Stimulated activated effector memory CD8-positive, alpha-beta T cell treated with anti-CD3 and anti-CD28 coated beads, Interleukin-12 subunit alpha, Interleukin-12 subunit beta, amount 100 ng/mL, for 72 hours (primary cell): ENCODE results near the gene USP28.
A peak's percentile ranks its signal among the peaks of the same experiment; 100 is the strongest.
"Not testable (repeated sequence)": the region's sequence is repeated elsewhere in the genome, so short reads cannot be mapped to it uniquely, and the experiment has no call there.

Source experiments
- ATAC-seq: fragments of 150-1000 bp; cut with Tn5 transposase; 2 replicates; pipeline ENCODE4 v1.10.0; 2021
- DNase-seq, 2 donors: peaks; one replicate each; pipeline ENCODE4 v3.0.0; 2021 to 2022; ENCODE audit warnings: low spot score in 2 of 2
- H3K27ac Mint-ChIP-seq: one replicate; pipeline ENCODE4 v1.8.0; 2022; ENCODE audit warnings: mild to moderate bottlenecking, mixed read lengths
- H3K36me3 Mint-ChIP-seq: one replicate; pipeline ENCODE4 v1.8.0; 2022; ENCODE audit warnings: mild to moderate bottlenecking, mixed read lengths
- H3K4me1 Mint-ChIP-seq: one replicate; pipeline ENCODE4 v1.8.0; 2022; ENCODE audit warnings: mixed read lengths
- H3K4me3 Mint-ChIP-seq: one replicate; pipeline ENCODE4 v1.8.0; 2022; ENCODE audit warnings: mild to moderate bottlenecking, mixed read lengths
- H3K9me3 Mint-ChIP-seq: one replicate; pipeline ENCODE4 v1.8.0; 2022; ENCODE audit warnings: mixed read lengths

Gene USP28

GRCh38 chr11:113888848-113889247, 13.5 kb upstream of the USP28 start:
- Mint-ChIP-seq H3K4me1 (no peaks in the 10 kb centered on the region), H3K27ac (no peak overlapping the region), H3K4me3 (no peak overlapping the region), H3K36me3 (no peaks in the 10 kb centered on the region), H3K9me3 (no peaks in the 10 kb centered on the region)
- DNase-seq (no peak), ATAC-seq (no peak)

DNA sequence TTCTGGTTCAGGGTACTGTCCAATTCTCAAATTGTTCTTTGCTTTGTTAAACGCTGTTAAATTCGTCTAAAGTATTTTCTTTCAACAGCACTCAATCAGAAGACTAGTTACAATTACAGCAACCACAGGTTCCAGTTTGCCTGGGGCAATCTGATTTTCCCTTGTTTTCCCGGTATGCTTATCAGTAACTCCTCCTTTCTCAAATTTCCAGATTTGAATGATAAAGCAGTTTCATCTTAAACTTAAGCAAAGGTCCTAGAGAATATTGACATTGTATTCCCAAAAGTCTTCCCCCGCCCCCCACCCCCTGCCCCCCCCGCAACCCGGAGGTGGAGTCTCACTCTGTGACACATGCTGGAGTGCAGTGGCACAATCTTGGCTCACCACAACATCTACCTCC, 10.5 kb upstream of the USP28 start:
- no peaks in the 10 kb centered on the region for H3K36me3 Mint-ChIP-seq
- H3K4me1 Mint-ChIP-seq: no peaks in the 10 kb centered on the region
- H3K4me3 Mint-ChIP-seq: no peak overlapping the region
- H3K27ac Mint-ChIP-seq: no peak overlapping the region
- ATAC-seq (no peak), DNase-seq (no peak)
- H3K9me3 Mint-ChIP-seq: no peaks in the 10 kb centered on the region

DNA sequence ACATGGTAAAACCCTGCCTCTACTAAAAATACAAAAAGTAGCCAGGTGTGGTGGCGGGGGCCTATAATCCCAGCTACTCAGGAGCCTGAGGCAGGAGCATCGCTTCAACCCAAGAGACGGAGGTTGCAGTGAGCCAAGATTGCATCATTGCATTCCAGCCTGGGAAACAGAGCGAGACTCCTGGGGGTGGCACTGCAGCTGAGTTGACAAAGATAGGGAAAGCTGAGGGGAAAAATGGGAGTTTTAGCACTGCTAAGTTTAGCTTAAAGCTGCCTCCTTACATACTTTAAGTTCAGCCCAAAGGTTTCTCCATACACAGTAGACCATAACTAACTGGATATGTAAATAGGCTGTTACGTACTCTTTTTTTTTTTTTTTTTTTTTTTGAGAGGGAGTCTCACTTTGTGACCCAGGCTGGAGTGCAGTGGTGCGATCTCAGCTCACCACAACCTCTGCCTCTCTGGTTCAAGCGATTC, 9.0 kb upstream of the USP28 start:
- no peaks in the 10 kb centered on the region for H3K4me1 Mint-ChIP-seq
- H3K9me3 Mint-ChIP-seq: no peaks in the 10 kb centered on the region
- no peak overlapping the region for H3K27ac Mint-ChIP-seq
- DNase-seq: no peak
- H3K36me3 Mint-ChIP-seq: no peaks in the 10 kb centered on the region
- no peak for ATAC-seq
- H3K4me3 Mint-ChIP-seq: no peak overlapping the region

DNA sequence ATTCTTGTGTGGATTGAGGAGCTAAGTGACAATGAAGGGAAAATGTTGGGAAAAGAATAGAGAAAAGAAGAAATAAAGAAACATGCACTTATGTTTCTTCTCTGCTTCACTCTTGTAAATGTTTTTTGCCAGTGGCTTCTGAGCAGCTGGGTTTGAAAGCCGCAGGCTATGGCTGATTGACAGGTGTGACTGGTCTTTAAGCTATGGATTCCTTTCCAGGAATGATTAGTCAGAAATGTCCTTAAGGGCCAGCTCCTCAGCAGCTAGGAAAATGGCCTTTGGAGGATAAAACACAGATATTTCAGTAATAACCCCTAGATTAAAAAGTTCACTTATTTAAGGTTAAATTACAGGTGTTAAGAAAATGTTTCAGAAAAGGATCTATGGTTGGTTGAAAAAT, 6.5 kb upstream of the USP28 start:
- Mint-ChIP-seq H3K36me3 (no peaks in the 10 kb centered on the region), H3K9me3 (no peaks in the 10 kb centered on the region), H3K4me1 (peaks cover 10% of the 10 kb centered on the region), H3K27ac (no peak overlapping the region), H3K4me3 (no peak overlapping the region)
- DNase-seq (no peak), ATAC-seq (no peak)

DNA sequence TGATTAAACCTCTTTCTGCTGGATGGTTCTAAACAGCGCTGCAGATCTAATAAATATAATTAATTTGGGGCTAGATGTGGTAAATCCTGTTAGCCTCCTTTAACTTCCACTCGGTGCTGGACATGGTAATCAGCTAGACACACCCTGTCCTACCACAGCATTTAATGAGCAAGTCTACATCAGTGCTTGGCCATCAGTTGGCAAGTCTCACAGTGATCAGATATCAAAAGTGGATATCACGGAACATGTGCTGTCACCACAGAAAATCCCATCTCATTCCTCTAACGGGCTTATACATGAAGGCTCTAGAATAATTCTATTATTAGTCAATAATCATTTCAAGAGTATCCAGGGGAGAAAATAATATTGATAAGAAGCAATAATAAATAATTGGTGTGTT, 5.6 kb upstream of the USP28 start:
- Mint-ChIP-seq H3K4me1 (peaks cover 15% of the 10 kb centered on the region), H3K27ac (no peak overlapping the region), H3K36me3 (peaks cover 3% of the 10 kb centered on the region), H3K9me3 (no peaks in the 10 kb centered on the region), H3K4me3 (no peak overlapping the region)
- DNase-seq: no peak
- ATAC-seq: no peak

DNA sequence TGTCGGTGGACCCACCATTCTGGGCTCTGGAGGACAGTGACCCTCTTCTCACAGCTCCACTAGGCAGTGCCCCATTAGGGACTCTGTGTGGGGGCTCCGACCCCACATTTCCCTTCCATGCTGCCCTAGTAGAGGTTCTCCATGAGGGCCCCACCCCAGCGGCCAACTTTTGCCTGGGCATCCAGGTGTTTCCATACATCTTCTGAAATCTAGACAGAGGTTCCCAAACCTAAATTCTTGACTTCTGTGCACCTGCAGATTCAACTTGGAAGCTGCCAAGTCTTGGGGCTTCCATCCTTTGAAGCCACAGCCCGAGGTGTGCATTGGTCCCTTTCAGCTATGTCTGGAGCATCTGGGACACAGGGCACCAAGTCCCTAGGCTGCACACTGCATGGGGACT, 4.1 kb upstream of the USP28 start:
- not testable (repeated sequence) for H3K27ac Mint-ChIP-seq, ATAC-seq, DNase-seq, H3K4me3 Mint-ChIP-seq, H3K9me3 Mint-ChIP-seq
- peaks cover 21% of the 10 kb centered on the region for H3K4me1 Mint-ChIP-seq
- peaks cover 16% of the 10 kb centered on the region for H3K36me3 Mint-ChIP-seq

- peak overlapping the region; percentile 94 for H3K27ac Mint-ChIP-seq
- ATAC-seq (no peak), DNase-seq (no peak)
- no peak overlapping the region for H3K4me3 Mint-ChIP-seq
- H3K4me1 Mint-ChIP-seq: peaks cover 34% of the 10 kb centered on the region
- H3K36me3 Mint-ChIP-seq: peaks cover 34% of the 10 kb centered on the region
- no peaks in the 10 kb centered on the region for H3K9me3 Mint-ChIP-seq
These were observed 2.3 kb upstream of the USP28 start for GRCh38 chr11:113877670-113878055.

DNA sequence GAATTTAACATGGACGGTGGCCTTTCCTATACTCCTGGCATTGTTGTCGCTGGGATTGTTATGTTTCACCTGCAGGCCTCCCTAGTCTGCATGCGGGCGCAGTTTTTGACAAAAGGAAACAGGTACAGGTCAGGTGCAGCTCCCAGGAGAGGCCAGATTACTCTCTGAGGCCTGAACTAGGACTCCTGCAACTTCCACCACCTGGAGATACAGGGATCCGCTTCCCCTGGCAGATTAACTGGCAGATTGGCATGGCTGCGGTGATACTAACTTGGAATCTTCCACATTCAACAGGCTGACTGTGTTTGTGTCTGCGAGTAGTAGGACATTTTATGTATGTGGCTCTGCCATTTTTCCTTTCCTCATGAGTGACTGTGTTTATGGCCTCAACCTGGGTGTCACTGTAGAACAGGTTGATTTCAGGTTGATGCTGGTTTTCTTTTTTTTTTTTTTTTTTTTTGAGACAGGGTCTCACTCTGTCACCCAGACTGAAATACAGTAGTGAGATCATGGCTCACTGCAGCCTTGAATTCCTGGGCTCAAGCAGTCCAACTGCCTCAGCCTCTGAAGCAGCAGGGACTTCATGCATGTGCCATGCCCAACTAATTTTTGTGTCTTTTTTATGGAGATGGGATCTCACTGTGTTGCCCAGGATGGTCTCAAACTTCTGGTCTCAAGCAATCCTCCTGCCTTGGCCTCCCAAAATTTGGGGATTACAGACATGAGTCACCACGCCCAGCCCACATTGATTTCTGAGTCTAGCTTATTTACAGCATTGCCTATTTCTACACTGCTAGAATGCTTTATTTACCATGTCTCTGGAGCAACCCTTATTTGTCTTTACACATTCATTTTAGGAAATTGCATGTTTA, 1.7 kb upstream of the USP28 start:
- ATAC-seq: no peak
- Mint-ChIP-seq H3K27ac (peak overlapping the region; percentile 94), H3K4me3 (peak overlapping the region; percentile 86), H3K4me1 (peaks cover 41% of the 10 kb centered on the region), H3K9me3 (no peaks in the 10 kb centered on the region), H3K36me3 (peaks cover 40% of the 10 kb centered on the region)
- DNase-seq: no peak

- Mint-ChIP-seq H3K36me3 (peaks cover 42% of the 10 kb centered on the region), H3K4me1 (peaks cover 48% of the 10 kb centered on the region), H3K27ac (peak overlapping the region; percentile 94), H3K9me3 (no peaks in the 10 kb centered on the region), H3K4me3 (peak overlapping the region; percentile 86)
- DNase-seq (no peak), ATAC-seq (no peak)
These were observed 864 bp upstream of the USP28 start for GRCh38 chr11:113876074-113876797.

- H3K4me3 Mint-ChIP-seq: peak overlapping the region; percentile 86
- no peaks in the 10 kb centered on the region for H3K9me3 Mint-ChIP-seq
- peaks cover 52% of the 10 kb centered on the region for H3K36me3 Mint-ChIP-seq
- DNase-seq: no peak
- peaks cover 61% of the 10 kb centered on the region for H3K4me1 Mint-ChIP-seq
- peak; percentile 63 for ATAC-seq
- H3K27ac Mint-ChIP-seq: peak overlapping the region; percentile 73
These were observed 665 bp downstream of the USP28 start for GRCh38 chr11:113874581-113875233.

- no peaks in the 10 kb centered on the region for H3K9me3 Mint-ChIP-seq
- H3K27ac Mint-ChIP-seq: peak overlapping the region; percentile 73
- peak overlapping the region; percentile 86 for H3K4me3 Mint-ChIP-seq
These were observed 1.3 kb downstream of the USP28 start for GRCh38 chr11:113874096-113874495.

DNA sequence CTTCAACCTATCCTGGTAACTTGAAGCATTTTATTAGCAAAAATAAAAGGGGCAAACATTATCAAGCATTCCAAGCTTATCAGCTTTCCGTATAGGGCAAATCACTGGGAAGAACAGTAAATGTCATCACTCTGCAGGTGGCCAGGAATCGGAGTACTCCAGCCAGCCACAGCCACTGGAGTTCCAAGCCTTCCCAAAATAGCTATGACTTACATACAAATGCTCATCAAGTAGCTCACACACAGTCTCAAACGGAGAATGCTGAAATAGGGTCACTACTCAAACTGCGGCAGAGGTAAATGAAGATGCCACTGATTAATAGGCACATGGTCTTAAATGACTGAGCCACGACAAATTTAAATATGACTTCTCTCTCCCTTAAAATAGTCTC, 2.1 kb downstream of the USP28 start:
- Mint-ChIP-seq H3K4me3 (peak overlapping the region; percentile 86), H3K27ac (peak overlapping the region; percentile 75), H3K36me3 (peaks cover 59% of the 10 kb centered on the region), H3K9me3 (no peaks in the 10 kb centered on the region), H3K4me1 (peaks cover 72% of the 10 kb centered on the region)
- DNase-seq: no peak
- ATAC-seq: no peak

More at GRCh38 chr11:113874096-113874495, 1.3 kb downstream of the USP28 start:
- Mint-ChIP-seq H3K4me1 (peaks cover 65% of the 10 kb centered on the region), H3K36me3 (peaks cover 53% of the 10 kb centered on the region)
- DNase-seq: no peak
- ATAC-seq: no peak

GRCh38 chr11:113871336-113871735, 4.0 kb downstream of the USP28 start:
- DNase-seq: no peak
- no peaks in the 10 kb centered on the region for H3K9me3 Mint-ChIP-seq
- peaks cover 72% of the 10 kb centered on the region for H3K36me3 Mint-ChIP-seq
- peak overlapping the region; percentile 10 for H3K4me3 Mint-ChIP-seq
- ATAC-seq: no peak
- H3K27ac Mint-ChIP-seq: peak overlapping the region; percentile 53
- peaks cover 71% of the 10 kb centered on the region for H3K4me1 Mint-ChIP-seq

- ATAC-seq (peak; percentile 21), DNase-seq (no peak)
- H3K9me3 Mint-ChIP-seq: no peaks in the 10 kb centered on the region
- H3K36me3 Mint-ChIP-seq: peaks cover 49% of the 10 kb centered on the region
- H3K4me3 Mint-ChIP-seq: peak overlapping the region; percentile 32
- peaks cover 50% of the 10 kb centered on the region for H3K4me1 Mint-ChIP-seq
- H3K27ac Mint-ChIP-seq: peak overlapping the region; percentile 72
These were observed 7.4 kb downstream of the USP28 start for GRCh38 chr11:113867843-113868503.

DNA sequence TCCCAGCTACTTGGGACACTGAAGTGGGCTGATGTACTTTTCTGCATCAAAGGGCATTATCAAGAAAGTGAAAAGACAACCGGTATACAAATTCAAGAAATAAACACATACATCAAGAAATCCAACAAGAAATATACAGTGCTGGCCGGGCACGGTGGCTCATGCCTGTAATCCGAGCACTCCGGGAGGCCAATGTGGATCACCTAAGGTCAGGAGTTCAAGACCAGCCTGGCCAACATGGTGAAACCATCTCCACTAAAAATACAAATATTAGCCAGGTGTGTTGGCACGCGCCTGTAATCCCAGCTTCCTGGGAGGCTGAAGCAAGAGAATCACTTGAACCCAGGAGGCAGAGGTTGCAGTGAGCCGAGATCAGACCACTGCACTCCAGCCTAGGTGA, 9.5 kb downstream of the USP28 start:
- H3K4me1 Mint-ChIP-seq: peaks cover 49% of the 10 kb centered on the region
- H3K9me3 Mint-ChIP-seq: no peaks in the 10 kb centered on the region
- peak overlapping the region; percentile 68 for H3K27ac Mint-ChIP-seq
- peaks cover 36% of the 10 kb centered on the region for H3K36me3 Mint-ChIP-seq
- ATAC-seq (no peak), DNase-seq (no peak)
- H3K4me3 Mint-ChIP-seq: no peak overlapping the region
